Right cardiac atrium (tissue), 5 donors: ENCODE results near the gene P3H4. TPM values are rescaled to one million over a fixed set of nuclear protein-coding genes. Genes with fewer than 3 reads are reported as not detected.
A peak's percentile ranks its signal among the peaks of the same experiment; 100 is the strongest.

Experiments
- ATAC-seq, 2 donors: fragments of 200-7000 bp; cut with Tn5 transposase; one replicate each; pipeline versions ENCODE4 v1.8.0 to v1.9.1; 2020; ENCODE audit warnings: moderate library complexity in 2 of 2, mild to moderate bottlenecking in 1 of 2
- DNase-seq, 3 donors: peaks; one replicate each; pipeline ENCODE4 v3.0.0-alpha.2; 2020
- H3K27ac ChIP-seq: one replicate; pipeline ENCODE4 v1.5.1; 2013; ENCODE audit warnings: mild to moderate bottlenecking, low read length, control low read depth, moderate library complexity
- H3K27me3 ChIP-seq: one replicate; pipeline ENCODE4 v1.6.1; 2013; ENCODE audit not compliant: control insufficient read depth, insufficient read depth
- H3K4me1 ChIP-seq: one replicate; pipeline ENCODE4 v1.6.1; 2013; ENCODE audit warnings: low read length; ENCODE audit not compliant: control insufficient read depth, insufficient read depth
- H3K4me3 ChIP-seq: one replicate; pipeline ENCODE4 v1.5.1; 2013; ENCODE audit warnings: low read length, control low read depth
- H3K9me3 ChIP-seq: one replicate; pipeline ENCODE4 v1.6.1; 2013; ENCODE audit warnings: low read length; ENCODE audit not compliant: control insufficient read depth
- WGBS: extraction: QIAGEN DNeasy Blood & Tissue Kit; methylation state at CpG from one replicate; pipeline ENCODE4 v1.1.7; 2013; 5-methylcytosine and 5-hydroxymethylcytosine counted together
- intact Hi-C, 4 donors: fragments of 100-400 bp; cut with DNase I; formaldehyde crosslinking; loops; one replicate each; pipeline versions ENCODE4 v1.11.0 to v1.14.0; 2022 to 2023
- polyA plus RNA-seq: library from polyadenylated mRNA; stranded (reverse); fragments of 200-250 nt; gene quantifications from one replicate; pipeline ENCODE4 v1.2.3, GENCODE V29; 2013
- total RNA-seq, 4 donors: library from RNA; stranded (reverse); fragmentation: NEBNext Ultra II Directional; extraction: Animal tissue kit (Norgen Biotek cat#: 25700); gene quantifications; one replicate each; pipeline ENCODE4 v1.2.1, GENCODE V29; 2021
- donor health status: healthy with polysubstance abuse.
- donor health status: DM: no; HTN: yes; CAD: no.
- donor health status: DM: no; HTN: no; CAD: no.
- donor health status: DM: no; HTN: yes; CAD: no; lungs with severe emphysema.
- donor health status: DM: yes; HTN: yes; CAD: no.

Gene P3H4
- total and polyA plus RNA-seq, 5 donors, result 9.8 to 17.1 (median 12.9) TPM

DNA sequence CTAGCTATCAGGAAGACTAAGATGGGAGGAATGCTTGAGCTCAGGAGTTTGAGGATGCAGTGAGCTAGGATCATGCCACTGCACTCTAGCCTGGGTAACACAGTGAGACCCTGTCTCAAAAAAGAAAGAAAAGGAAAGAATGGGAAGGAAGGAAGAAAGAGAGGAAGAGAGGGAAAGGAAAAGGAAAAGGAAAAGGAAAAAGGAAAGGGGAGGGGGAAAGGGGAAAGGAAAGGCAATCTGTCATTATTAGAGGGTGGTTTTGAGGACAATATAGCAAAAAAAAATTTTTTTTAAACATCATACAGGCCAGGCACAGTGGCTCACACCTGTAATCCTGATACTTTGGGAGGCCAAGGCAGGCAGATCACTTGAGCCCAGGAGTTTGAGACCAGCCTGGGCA, 45.6 kb downstream of the P3H4 start:
- Histone ChIP-seq H3K4me3 (no peak overlapping the region), H3K9me3 (no peaks in the 10 kb centered on the region), H3K27me3 (no peaks in the 10 kb centered on the region), H3K27ac (no peak overlapping the region), H3K4me1 (no peaks in the 10 kb centered on the region)
- DNase-seq (no peak), ATAC-seq (no peak)
- intact Hi-C loops, result no loop called here

DNA sequence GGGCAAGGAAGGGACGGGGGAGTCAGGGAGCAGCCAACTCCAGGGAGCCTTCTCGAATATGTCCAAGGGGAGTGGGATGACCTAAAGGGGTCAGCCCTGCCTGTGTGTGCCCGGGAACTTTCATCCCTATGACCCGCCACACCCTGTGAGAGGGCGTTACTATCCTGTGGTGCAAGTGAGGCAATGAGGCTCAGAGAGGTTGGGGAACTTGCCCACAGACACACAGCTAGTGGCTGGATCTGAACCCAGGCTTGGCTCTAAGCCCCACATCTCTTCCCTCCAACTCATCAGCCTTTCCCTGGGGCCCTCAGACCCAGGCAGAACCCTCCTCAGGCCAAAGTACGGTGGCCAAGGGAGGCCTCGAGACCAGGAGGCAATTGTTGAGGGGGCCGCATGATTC, 48.4 kb downstream of the P3H4 start:
- intact Hi-C loops, result no loop called here
- no peak overlapping the region for H3K27ac ChIP-seq
- ATAC-seq, result no peak
- 88% methylated on average over 8 of the region's 8 CpGs for whole genome bisulfite sequencing
- no peaks in the 10 kb centered on the region for H3K4me1 ChIP-seq
- H3K9me3 ChIP-seq, result no peaks in the 10 kb centered on the region
- no peaks in the 10 kb centered on the region for H3K27me3 ChIP-seq
- no peak overlapping the region for H3K4me3 ChIP-seq
- no peak for DNase-seq

DNA sequence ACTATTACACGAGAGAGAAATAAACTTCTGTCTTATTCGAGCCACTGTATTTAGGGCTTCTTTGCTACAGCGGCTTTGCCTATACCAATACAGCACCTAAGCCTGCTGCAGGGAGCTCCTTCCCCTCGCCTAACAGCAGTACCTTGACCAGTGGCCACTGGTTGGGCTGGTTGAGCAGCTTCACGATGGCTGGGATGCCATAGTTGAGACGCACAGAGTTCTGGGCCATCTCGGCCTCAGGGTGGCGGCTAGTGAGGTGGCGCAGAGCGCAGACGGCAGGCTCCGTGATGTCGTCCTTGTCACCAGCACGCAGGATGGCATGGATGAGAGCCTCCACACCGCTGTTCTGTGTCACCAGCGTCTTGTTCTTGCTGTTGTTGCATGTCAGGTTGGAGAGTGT, 48.9 kb downstream of the P3H4 start:
- WGBS, result 96% methylated on average over 16 of the region's 16 CpGs
- no peak for ATAC-seq

GRCh38 chr17:41762391-41762790, 49.4 kb downstream of the P3H4 start:
- Histone ChIP-seq H3K4me3 (no peak overlapping the region), H3K27ac (no peak overlapping the region), H3K4me1 (no peaks in the 10 kb centered on the region), H3K27me3 (no peaks in the 10 kb centered on the region), H3K9me3 (no peaks in the 10 kb centered on the region)
- ATAC-seq (no peak), DNase-seq (peak in 1 of 3 donors; percentile 2)
- intact Hi-C loops, result no loop called here
- 92% methylated on average over 6 of the region's 6 CpGs for WGBS

More for the DNA sequence above, 48.9 kb downstream of the P3H4 start:
- intact Hi-C loops, result no loop called here
- peak in 1 of 3 donors; percentile 32 for DNase-seq
- Histone ChIP-seq H3K4me3 (no peak overlapping the region), H3K27ac (no peak overlapping the region), H3K4me1 (no peaks in the 10 kb centered on the region), H3K27me3 (no peaks in the 10 kb centered on the region), H3K9me3 (no peaks in the 10 kb centered on the region)

DNA sequence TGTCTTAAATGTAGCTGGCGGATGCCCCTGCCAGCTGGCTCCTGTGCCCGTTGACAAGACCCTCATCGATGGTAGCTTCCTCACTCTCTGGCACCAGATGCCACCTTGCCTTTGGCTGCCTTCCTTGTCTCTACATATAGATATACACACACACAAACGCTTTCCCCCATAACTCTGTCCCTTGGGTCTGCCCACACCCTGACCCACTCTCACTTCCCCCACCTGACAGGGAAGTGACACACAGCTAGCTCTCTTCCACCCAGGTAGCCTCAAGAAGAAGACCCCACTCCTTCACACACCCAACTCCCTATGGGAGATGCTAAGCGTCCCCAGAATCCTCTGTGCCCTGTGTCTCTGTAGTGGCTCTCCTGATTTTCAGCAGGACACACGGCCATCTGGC, 50.9 kb downstream of the P3H4 start:
- H3K4me1 ChIP-seq, result no peaks in the 10 kb centered on the region
- ATAC-seq (no peak), DNase-seq (no peak)
- intact Hi-C loops, result no loop called here
- no peak overlapping the region for H3K27ac ChIP-seq
- H3K9me3 ChIP-seq, result no peaks in the 10 kb centered on the region
- H3K4me3 ChIP-seq, result no peak overlapping the region
- H3K27me3 ChIP-seq, result no peaks in the 10 kb centered on the region
- WGBS, result 80% methylated on average over 6 of the region's 6 CpGs

- no peaks in the 10 kb centered on the region for H3K9me3 ChIP-seq
- 71% methylated on average over 9 of the region's 9 CpGs for WGBS
- ATAC-seq, result no peak
- no peak for DNase-seq
- H3K27me3 ChIP-seq, result no peaks in the 10 kb centered on the region
- H3K4me1 ChIP-seq, result no peaks in the 10 kb centered on the region
- intact Hi-C loops, result no loop called here
- no peak overlapping the region for H3K4me3 ChIP-seq
- H3K27ac ChIP-seq, result no peak overlapping the region
These were observed 53.1 kb downstream of the P3H4 start for GRCh38 chr17:41758601-41759000.

DNA sequence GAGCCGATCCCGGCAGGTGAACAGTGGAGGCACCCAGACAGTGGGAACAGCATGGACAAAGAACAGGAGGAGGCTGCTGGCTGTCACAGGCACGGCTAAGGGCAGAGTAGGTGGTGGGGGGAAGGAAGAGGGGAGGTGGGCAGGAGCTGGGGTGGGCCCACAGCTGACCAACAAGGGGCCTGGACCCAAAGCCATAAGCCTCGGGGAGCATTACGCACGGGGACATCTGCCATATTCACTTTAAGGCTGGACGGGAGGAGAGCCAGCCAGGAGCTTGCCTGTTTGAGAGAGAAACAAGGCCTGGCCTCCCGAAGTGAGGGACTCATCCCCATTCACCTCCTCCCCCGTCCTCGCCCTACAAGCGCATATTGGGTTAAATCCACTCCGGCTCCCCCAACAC, 57.7 kb downstream of the P3H4 start:
- intact Hi-C loops, result no loop called here
- H3K27me3 ChIP-seq, result no peaks in the 10 kb centered on the region
- ATAC-seq, result no peak
- no peaks in the 10 kb centered on the region for H3K9me3 ChIP-seq
- WGBS, result 73% methylated on average over 12 of the region's 12 CpGs
- no peak overlapping the region for H3K27ac ChIP-seq
- H3K4me3 ChIP-seq, result no peak overlapping the region
- H3K4me1 ChIP-seq, result no peaks in the 10 kb centered on the region
- no peak for DNase-seq

Other genes with a start within 250 kb of the P3H4 start
- gene KRT9, start 239.9 kb downstream of the P3H4 start, total RNA-seq, result not detected
- not detected for gene KRT9, start 239.9 kb downstream of the P3H4 start, polyA plus RNA-seq
- not detected for gene KRT14, start 225.1 kb downstream of the P3H4 start, total RNA-seq
- 0.11 TPM for gene KRT14, start 225.1 kb downstream of the P3H4 start, polyA plus RNA-seq
- not detected for gene KRT16, start 199.2 kb downstream of the P3H4 start, total RNA-seq
- gene KRT16, start 199.2 kb downstream of the P3H4 start, polyA plus RNA-seq, result 0.27 TPM
- not detected for gene KRT17, start 187.4 kb downstream of the P3H4 start, total RNA-seq
- 0.09 TPM for gene KRT17, start 187.4 kb downstream of the P3H4 start, polyA plus RNA-seq
- gene EIF1, start 123.1 kb downstream of the P3H4 start, total RNA-seq, result 1,000 to 10,000 TPM in 2 of 4 donors, 100 to 1,000 TPM in 2; 959 to 1,186 (median 1,014) TPM
- 983 TPM for gene EIF1, start 123.1 kb downstream of the P3H4 start, polyA plus RNA-seq
- gene GAST, start 99.6 kb downstream of the P3H4 start, total RNA-seq, result not detected
- not detected for gene GAST, start 99.6 kb downstream of the P3H4 start, polyA plus RNA-seq
- not detected for gene HAP1, start 77.3 kb downstream of the P3H4 start, total RNA-seq
- 0.05 TPM for gene HAP1, start 77.3 kb downstream of the P3H4 start, polyA plus RNA-seq
- gene JUP, start 25.2 kb downstream of the P3H4 start, total RNA-seq, result 100 to 1,000 TPM; 135 to 239 (median 187) TPM
- 145 TPM for gene JUP, start 25.2 kb downstream of the P3H4 start, polyA plus RNA-seq
- gene FKBP10, start 1.1 kb upstream of the P3H4 start, total RNA-seq, result 10 to 100 TPM; 26.5 to 42.7 (median 38.8) TPM
- 24.8 TPM for gene FKBP10, start 1.1 kb upstream of the P3H4 start, polyA plus RNA-seq
- gene NT5C3B, start 24.3 kb upstream of the P3H4 start, total RNA-seq, result 10 to 100 TPM; 29.1 to 46.6 (median 32.1) TPM
- gene NT5C3B, start 24.3 kb upstream of the P3H4 start, polyA plus RNA-seq, result 40.5 TPM
- under 1 TPM in 3 of 4 donors, not detected in 1; 0.26 to 0.33 (median 0.28) TPM for gene KLHL10, start 25.9 kb upstream of the P3H4 start, total RNA-seq
- 0.09 TPM for gene KLHL10, start 25.9 kb upstream of the P3H4 start, polyA plus RNA-seq
- gene KLHL11, start 53.5 kb upstream of the P3H4 start, total RNA-seq, result 1 to 10 TPM; 5.1 to 6.7 (median 5.5) TPM
- 1.9 TPM for gene KLHL11, start 53.5 kb upstream of the P3H4 start, polyA plus RNA-seq
- 10 to 100 TPM; 24.7 to 50.8 (median 38.4) TPM for gene ACLY, start 107.0 kb upstream of the P3H4 start, total RNA-seq
- gene ACLY, start 107.0 kb upstream of the P3H4 start, polyA plus RNA-seq, result 23.0 TPM
- 1 to 10 TPM in 2 of 4 donors, under 1 TPM in 2; 0.71 to 2.0 (median 1.2) TPM for gene ODAD4, start 118.7 kb upstream of the P3H4 start, total RNA-seq
- 0.72 TPM for gene ODAD4, start 118.7 kb upstream of the P3H4 start, polyA plus RNA-seq
- 10 to 100 TPM; 37.1 to 41.1 (median 39.2) TPM for gene CNP, start 154.8 kb upstream of the P3H4 start, total RNA-seq
- 32.1 TPM for gene CNP, start 154.8 kb upstream of the P3H4 start, polyA plus RNA-seq
- 10 to 100 TPM; 56.2 to 81.5 (median 65.3) TPM for gene DNAJC7, start 205.5 kb upstream of the P3H4 start, total RNA-seq
- gene DNAJC7, start 205.5 kb upstream of the P3H4 start, polyA plus RNA-seq, result 60.7 TPM
- 10 to 100 TPM; 39.1 to 47.9 (median 40.4) TPM for gene NKIRAS2, start 208.1 kb upstream of the P3H4 start, total RNA-seq
- gene NKIRAS2, start 208.1 kb upstream of the P3H4 start, polyA plus RNA-seq, result 53.9 TPM
- 1 to 10 TPM in 1 of 4 donors, under 1 TPM in 3; 0.60 to 1.2 (median 0.66) TPM for gene C17orf113, start 238.7 kb upstream of the P3H4 start, total RNA-seq
- 0.91 TPM for gene C17orf113, start 238.7 kb upstream of the P3H4 start, polyA plus RNA-seq